Measurements from ENCODE around the gene IKZF4. TPM values are rescaled to one million over a fixed set of nuclear protein-coding genes. Genes with fewer than 3 reads are reported as not detected.
A peak's percentile ranks its signal among the peaks of the same experiment; 100 is the strongest.

IKZF4 gene
- total and polyA plus RNA-seq, 2 donors (not counting 1 experiment from before 2014, with no cell fraction given) = 2.0 to 3.2 TPM

DNA sequence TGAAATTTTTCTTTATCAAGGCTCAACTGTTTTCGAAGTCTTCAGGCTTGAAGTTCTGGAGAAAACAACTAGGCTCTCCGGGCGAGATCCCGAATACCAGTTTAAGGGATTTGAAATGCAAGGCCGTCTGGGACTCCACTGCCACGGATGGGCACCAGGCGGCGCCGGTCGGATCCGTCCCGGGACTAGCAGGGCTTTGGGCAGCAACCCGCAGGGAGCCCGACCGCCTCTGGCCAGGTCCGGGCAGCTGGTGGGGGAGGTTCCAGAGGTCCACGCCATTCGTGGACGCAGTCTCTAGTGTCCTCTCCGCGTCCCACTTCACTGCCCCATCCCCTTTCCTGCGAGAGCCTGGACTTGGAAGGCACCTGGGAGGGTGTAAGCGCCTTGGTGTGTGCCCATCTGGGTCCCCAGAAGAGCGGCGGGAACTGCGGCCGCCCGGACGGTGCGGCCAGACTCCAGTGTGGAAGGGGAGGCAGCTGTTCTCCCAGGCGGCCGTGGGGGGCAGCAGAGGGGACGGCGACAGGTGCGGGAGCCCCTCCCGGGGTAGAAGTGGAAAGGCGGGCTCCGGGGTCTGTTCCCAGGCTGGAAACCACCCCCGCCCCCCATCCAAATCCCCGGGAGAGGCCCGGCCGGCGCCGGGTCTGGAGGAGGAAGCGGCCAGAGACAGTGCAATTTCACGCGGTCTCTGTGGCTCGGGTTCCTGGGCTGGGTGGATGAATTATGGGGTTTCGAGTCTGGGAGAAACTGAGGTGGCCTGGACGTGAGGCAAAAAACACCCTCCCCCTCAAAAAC is 58.3 kb downstream of the IKZF4 start:
- Histone ChIP-seq H2AFZ (ENCODE audit: low read length) (peak overlapping the region; percentile 98), H3K9me3 (ENCODE audit: control insufficient read depth, insufficient read depth, low read depth, low read length) (no peaks in the 10 kb centered on the region), H3K9ac (ENCODE audit: insufficient read depth, low read length) (peak overlapping the region; percentile 27), H3K79me2 (ENCODE audit: control insufficient read depth, insufficient read depth, low read length) (no peaks in the 10 kb centered on the region), H3K4me3 (replicated peaks in 1 of 4; ENCODE audit: control extremely low read depth in 1 of 4, insufficient read depth in 1 of 4, low read depth in 3 of 4, low read length in 4 of 4) (peak overlapping the region; percentile 55 to 72 (median 64)), H4K20me1 (ENCODE audit: control insufficient read depth, extremely low read depth, insufficient read depth, low read length) (no peaks in the 10 kb centered on the region), H3K27ac (ENCODE audit: insufficient read depth, low read length) (no peak overlapping the region), H3K27me3 (ENCODE audit: control insufficient read depth, insufficient read depth, low read length) (peaks cover 26% of the 10 kb centered on the region), H3K36me3 (ENCODE audit: control insufficient read depth, insufficient read depth, low read length) (no peaks in the 10 kb centered on the region), H3K4me1 (ENCODE audit: control insufficient read depth, extremely low read depth, insufficient read depth, low read length) (no peaks in the 10 kb centered on the region), H3K4me2 (ENCODE audit: extremely low read depth, insufficient read depth, low read length) (peak overlapping the region; percentile 88)
- TF ChIP-seq EZH2 (IDR thresholded peaks at IDR 0.05; ENCODE audit: low read length, missing control alignments) = no peak
- TF ChIP-seq, protein P1, sequence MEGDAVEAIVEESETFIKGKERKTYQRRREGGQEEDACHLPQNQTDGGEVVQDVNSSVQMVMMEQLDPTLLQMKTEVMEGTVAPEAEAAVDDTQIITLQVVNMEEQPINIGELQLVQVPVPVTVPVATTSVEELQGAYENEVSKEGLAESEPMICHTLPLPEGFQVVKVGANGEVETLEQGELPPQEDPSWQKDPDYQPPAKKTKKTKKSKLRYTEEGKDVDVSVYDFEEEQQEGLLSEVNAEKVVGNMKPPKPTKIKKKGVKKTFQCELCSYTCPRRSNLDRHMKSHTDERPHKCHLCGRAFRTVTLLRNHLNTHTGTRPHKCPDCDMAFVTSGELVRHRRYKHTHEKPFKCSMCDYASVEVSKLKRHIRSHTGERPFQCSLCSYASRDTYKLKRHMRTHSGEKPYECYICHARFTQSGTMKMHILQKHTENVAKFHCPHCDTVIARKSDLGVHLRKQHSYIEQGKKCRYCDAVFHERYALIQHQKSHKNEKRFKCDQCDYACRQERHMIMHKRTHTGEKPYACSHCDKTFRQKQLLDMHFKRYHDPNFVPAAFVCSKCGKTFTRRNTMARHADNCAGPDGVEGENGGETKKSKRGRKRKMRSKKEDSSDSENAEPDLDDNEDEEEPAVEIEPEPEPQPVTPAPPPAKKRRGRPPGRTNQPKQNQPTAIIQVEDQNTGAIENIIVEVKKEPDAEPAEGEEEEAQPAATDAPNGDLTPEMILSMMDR (conservative IDR thresholded peaks at IDR 0.05 in 1 of 2, IDR thresholded peaks at IDR 0.05 in 1 of 2; ENCODE audit: low read depth in 1 of 2, low read length in 2 of 2) = peak; percentile 74 to 85
- DNase-seq (ENCODE audit: low read depth in 2 of 2) = peak; percentile 75 to 84

DNA sequence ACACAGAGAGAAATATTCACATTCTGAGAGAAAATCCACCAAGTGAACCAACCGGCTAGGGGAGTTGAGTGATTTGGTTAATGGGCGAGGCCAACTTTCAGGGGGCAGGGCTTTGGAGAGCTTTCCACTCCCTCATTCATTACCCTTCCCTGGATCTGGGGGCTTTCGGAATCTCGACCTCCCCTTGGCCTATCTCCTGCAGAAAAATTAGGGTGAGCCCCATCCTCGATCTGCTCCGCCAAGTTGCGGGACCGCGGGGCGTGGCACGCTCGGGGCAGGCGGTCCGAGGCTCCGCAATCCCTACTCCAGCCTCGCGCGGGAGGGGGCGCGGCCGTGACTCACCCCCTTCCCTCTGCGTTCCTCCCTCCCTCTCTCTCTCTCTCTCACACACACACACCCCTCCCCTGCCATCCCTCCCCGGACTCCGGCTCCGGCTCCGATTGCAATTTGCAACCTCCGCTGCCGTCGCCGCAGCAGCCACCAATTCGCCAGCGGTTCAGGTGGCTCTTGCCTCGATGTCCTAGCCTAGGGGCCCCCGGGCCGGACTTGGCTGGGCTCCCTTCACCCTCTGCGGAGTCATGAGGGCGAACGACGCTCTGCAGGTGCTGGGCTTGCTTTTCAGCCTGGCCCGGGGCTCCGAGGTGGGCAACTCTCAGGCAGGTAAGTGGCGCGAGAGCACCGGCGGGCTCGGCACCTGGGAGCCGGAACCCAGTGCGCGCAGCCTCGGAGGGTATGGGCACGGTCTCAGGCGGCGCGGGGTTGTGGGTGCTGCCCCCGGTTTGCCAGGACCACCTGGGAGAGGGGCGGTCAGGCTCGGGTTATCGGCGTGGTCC is 59.1 kb downstream of the IKZF4 start, which contains the start of gene ERBB3:
ERBB3 (plus strand) TSS at position 443 of the 833 bp plus-strand sequence; CDS start at position 579, 136 bp downstream.
- Histone ChIP-seq H3K9me3 (ENCODE audit: control insufficient read depth, insufficient read depth, low read depth, low read length) (no peaks in the 10 kb centered on the region), H2AFZ (ENCODE audit: low read length) (peak within 1 kb of the TSS; percentile 98), H3K4me2 (ENCODE audit: extremely low read depth, insufficient read depth, low read length) (peak within 1 kb of the TSS; percentile 96), H3K4me3 (replicated peaks in 1 of 4; ENCODE audit: control extremely low read depth in 1 of 4, insufficient read depth in 1 of 4, low read depth in 3 of 4, low read length in 4 of 4) (peak within 1 kb of the TSS; percentile 55 to 72 (median 64)), H3K36me3 (ENCODE audit: control insufficient read depth, insufficient read depth, low read length) (no peaks in the 10 kb centered on the region), H4K20me1 (ENCODE audit: control insufficient read depth, extremely low read depth, insufficient read depth, low read length) (no peaks in the 10 kb centered on the region), H3K9ac (ENCODE audit: insufficient read depth, low read length) (peak within 1 kb of the TSS; percentile 40), H3K27ac (ENCODE audit: insufficient read depth, low read length) (no peak within 1 kb of the TSS), H3K79me2 (ENCODE audit: control insufficient read depth, insufficient read depth, low read length) (no peaks in the 10 kb centered on the region), H3K4me1 (ENCODE audit: control insufficient read depth, extremely low read depth, insufficient read depth, low read length) (no peaks in the 10 kb centered on the region), H3K27me3 (ENCODE audit: control insufficient read depth, insufficient read depth, low read length) (peaks cover 26% of the 10 kb centered on the region)
- TF ChIP-seq, protein P1 (conservative IDR thresholded peaks at IDR 0.05 in 1 of 2, IDR thresholded peaks at IDR 0.05 in 1 of 2; ENCODE audit: low read depth in 1 of 2, low read length in 2 of 2) = no peak
- TF ChIP-seq EZH2 (IDR thresholded peaks at IDR 0.05; ENCODE audit: low read length, missing control alignments) = no peak
- DNase-seq (ENCODE audit: low read depth in 2 of 2) = peak; percentile 80 to 87

DNA sequence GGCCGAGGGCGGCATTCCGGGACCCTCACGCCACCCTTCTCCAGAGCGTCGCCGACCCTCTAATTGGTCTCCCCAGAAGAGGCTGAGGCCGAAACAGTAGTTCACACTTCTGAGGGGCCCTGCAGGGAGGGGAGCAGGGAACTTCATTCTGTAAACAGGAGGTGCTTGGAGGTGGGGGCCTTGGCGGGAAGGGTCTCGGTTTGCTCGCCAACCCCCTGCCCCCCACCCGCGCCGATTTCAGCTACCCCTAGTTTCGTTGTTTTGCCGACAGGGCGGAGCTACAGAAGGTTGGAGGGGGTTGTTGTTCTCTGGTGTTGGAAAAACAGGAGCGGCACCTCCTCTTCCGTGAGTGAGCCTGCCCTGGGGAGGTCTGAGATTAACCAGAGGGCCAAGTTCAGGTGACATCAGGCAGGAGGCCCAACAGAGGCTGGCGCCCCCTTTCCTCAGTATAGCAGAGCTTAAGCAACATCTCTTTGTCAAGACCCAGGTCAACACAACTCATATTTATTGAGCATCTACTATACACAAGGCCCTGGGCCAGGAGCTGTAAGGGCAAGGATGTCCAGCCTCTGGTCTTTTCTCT is 59.8 kb downstream of the IKZF4 start:
- no peak overlapping the region for H2AFZ ChIP-seq (ENCODE audit: low read length)
- no peaks in the 10 kb centered on the region for H3K36me3 ChIP-seq (ENCODE audit: control insufficient read depth, insufficient read depth, low read length)
- no peak overlapping the region for H3K9ac ChIP-seq (ENCODE audit: insufficient read depth, low read length)

More for the DNA sequence above, 59.8 kb downstream of the IKZF4 start:
- TF ChIP-seq EZH2 (IDR thresholded peaks at IDR 0.05; ENCODE audit: low read length, missing control alignments) = no peak
- TF ChIP-seq, protein P1 (conservative IDR thresholded peaks at IDR 0.05 in 1 of 2, IDR thresholded peaks at IDR 0.05 in 1 of 2; ENCODE audit: low read depth in 1 of 2, low read length in 2 of 2) = no peak
- no peak overlapping the region for H3K27ac ChIP-seq (ENCODE audit: insufficient read depth, low read length)
- H3K4me1 ChIP-seq (ENCODE audit: control insufficient read depth, extremely low read depth, insufficient read depth, low read length) = no peaks in the 10 kb centered on the region
- H3K27me3 ChIP-seq (ENCODE audit: control insufficient read depth, insufficient read depth, low read length) = peaks cover 26% of the 10 kb centered on the region
- no peak for DNase-seq (ENCODE audit: low read depth in 2 of 2)
- peak overlapping the region in 2 of 4 experiments; percentile 55 to 72 for H3K4me3 ChIP-seq (replicated peaks in 1 of 4; ENCODE audit: control extremely low read depth in 1 of 4, insufficient read depth in 1 of 4, low read depth in 3 of 4, low read length in 4 of 4)
- H3K4me2 ChIP-seq (ENCODE audit: extremely low read depth, insufficient read depth, low read length) = peak overlapping the region; percentile 96
- H3K9me3 ChIP-seq (ENCODE audit: control insufficient read depth, insufficient read depth, low read depth, low read length) = no peaks in the 10 kb centered on the region
- no peaks in the 10 kb centered on the region for H4K20me1 ChIP-seq (ENCODE audit: control insufficient read depth, extremely low read depth, insufficient read depth, low read length)
- H3K79me2 ChIP-seq (ENCODE audit: control insufficient read depth, insufficient read depth, low read length) = no peaks in the 10 kb centered on the region
